Testis (tissue), 2 donors: ENCODE results near the gene PRKCA.

Source experiments
- CTCF ChIP-seq, 3 experiments: fragments of 450-650 bp in 2 of 3; fragments of 200-600 bp in 1 of 3; sonication (generic) in 1 of 3; IDR thresholded peaks; one replicate each; pipeline ENCODE4 v1.5.1; 2016 to 2019; ENCODE audit warnings: antibody characterized with exemption in 3 of 3, mild to moderate bottlenecking in 2 of 3, moderate library complexity in 1 of 3
- POLR2A ChIP-seq: fragments of 450-650 bp; IDR thresholded peaks from one replicate; pipeline ENCODE4 v1.6.1; 2017; ENCODE audit warnings: antibody characterized with exemption, mild to moderate bottlenecking, moderate library complexity

GRCh38 chr17:66847704-66848103 is 545.3 kb downstream of the PRKCA start:
- TF ChIP-seq POLR2A = no peak
- TF ChIP-seq CTCF (IDR thresholded peaks at IDR 0.05) = no peak
